KG1 (cell line): ENCODE measurements around the gene EVA1C.

ENCODE experiments used
- DNase-seq: peaks from one replicate; lab custom pipeline; 2025; lab: John Stamatoyannopoulos, UW

Gene EVA1C

DNA sequence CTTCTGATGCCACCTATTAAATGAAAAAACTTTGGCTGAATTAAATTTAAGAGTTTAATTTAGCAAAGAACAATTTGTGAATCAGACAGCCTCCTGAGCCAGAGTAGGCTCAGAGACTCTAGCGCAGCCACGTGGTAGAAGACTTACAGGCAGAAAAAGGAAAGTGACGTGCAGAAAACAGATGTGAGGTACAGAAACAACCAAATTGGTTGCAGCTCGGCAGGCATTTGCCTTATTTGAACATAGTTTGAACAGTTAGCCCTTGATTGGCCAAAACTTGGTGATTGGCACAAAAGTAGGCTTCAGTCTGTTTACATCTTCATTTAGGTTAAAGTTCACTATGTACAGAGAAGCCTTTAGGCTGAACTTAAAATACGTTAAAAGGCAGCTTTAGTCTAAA lies 149.9 kb downstream of the EVA1C start:
- DNase-seq, result no peak

- DNase-seq, result no peak
Measured at GRCh38 chr21:32562915-32563314, 150.4 kb downstream of the EVA1C start.
